Endometrial microvascular endothelial cells (primary cell): ENCODE data around the gene SLC45A1. TPM values are rescaled to one million over a fixed set of nuclear protein-coding genes. Genes with fewer than 3 reads are reported as not detected.
"Not testable (repeated sequence)": the region's sequence is repeated elsewhere in the genome, so short reads cannot be mapped to it uniquely, and the experiment has no call there.

Experiments used
- in situ Hi-C: cut with HindIII; loops from 2 replicates; pipeline ENCODE4 v1.10.0; 2017; ENCODE audit warnings: low sequenced_read_pairs, low pct_unique_long_range_greater_than_20kb; ENCODE audit errors: inconsistent ontology term
- total RNA-seq: library from RNA; depleted of rRNA; stranded (reverse); fragments of >200 nt; gene quantifications from one replicate; pipeline ENCODE4 v1.2.3, GENCODE V29; 2015; ENCODE audit errors: inconsistent ontology term

Gene SLC45A1
- not detected for total RNA-seq

- in situ Hi-C loops, result loop anchor here (25.0 kb wide), 1 partner anchor 306 kb away; no protein-coding TSS in a partner anchor
Measured at GRCh38 chr1:8317647-8318381, at the start of gene SLC45A1. Gene SLC45A1 (plus strand): TSS chr1:8318114. CDS start chr1:8324330, 6,216 bp downstream.

GRCh38 chr1:8273036-8273435 lies 44.9 kb upstream of the SLC45A1 start:
- in situ Hi-C loops, result no loop called here

GRCh38 chr1:8274352-8274751 lies 43.6 kb upstream of the SLC45A1 start:
- in situ Hi-C loops, result no loop called here

- in situ Hi-C loops, result no loop called here
Measured at GRCh38 chr1:8276173-8276914, 41.6 kb upstream of the SLC45A1 start.

- in situ Hi-C loops, result no loop called here
Measured at GRCh38 chr1:8276932-8277331, 41.0 kb upstream of the SLC45A1 start.

- in situ Hi-C loops, result not testable (repeated sequence)
Measured at GRCh38 chr1:8278677-8279076, 39.2 kb upstream of the SLC45A1 start.

GRCh38 chr1:8281843-8282509 lies 35.9 kb upstream of the SLC45A1 start:
- in situ Hi-C loops, result no loop called here

GRCh38 chr1:8283058-8283884 lies 34.6 kb upstream of the SLC45A1 start:
- in situ Hi-C loops, result no loop called here

- in situ Hi-C loops, result no loop called here
Measured at GRCh38 chr1:8284127-8284526, 33.8 kb upstream of the SLC45A1 start.

GRCh38 chr1:8285103-8285502 lies 32.8 kb upstream of the SLC45A1 start:
- in situ Hi-C loops, result no loop called here

GRCh38 chr1:8285965-8286364 lies 31.9 kb upstream of the SLC45A1 start:
- in situ Hi-C loops, result no loop called here

GRCh38 chr1:8293118-8293517 lies 24.8 kb upstream of the SLC45A1 start:
- in situ Hi-C loops, result no loop called here

- in situ Hi-C loops, result no loop called here
Measured at GRCh38 chr1:8293641-8294169, 24.2 kb upstream of the SLC45A1 start.

- in situ Hi-C loops, result no loop called here
Measured at GRCh38 chr1:8294170-8294697, 23.7 kb upstream of the SLC45A1 start.

- in situ Hi-C loops, result no loop called here
Measured at GRCh38 chr1:8297245-8297644, 20.7 kb upstream of the SLC45A1 start.

GRCh38 chr1:8299963-8300362 lies 18.0 kb upstream of the SLC45A1 start:
- in situ Hi-C loops, result loop anchor here (25.0 kb wide), 1 partner anchor 288 kb away; no protein-coding TSS in a partner anchor

GRCh38 chr1:8302081-8302956 lies 15.6 kb upstream of the SLC45A1 start:
- in situ Hi-C loops, result loop anchor here (25.0 kb wide), 1 partner anchor 290 kb away; no protein-coding TSS in a partner anchor
